DOHH2 (cell line): ENCODE measurements around the gene RHOC.

ENCODE experiments used
- CTCF ChIP-seq: fragments of 200-600 bp; sonication (generic); IDR thresholded peaks from one replicate; pipeline ENCODE4 v1.5.1; 2014; ENCODE audit warnings: antibody characterized with exemption, mild to moderate bottlenecking, low read depth, low read length; ENCODE audit not compliant: poor library complexity, severe bottlenecking
- EZH2phosphoT487 ChIP-seq: fragments of 200-600 bp; sonication (generic); IDR thresholded peaks from 2 replicates; pipeline ENCODE4 v1.6.1; 2017; ENCODE audit warnings: borderline replicate concordance, mild to moderate bottlenecking, antibody characterized with exemption, low read length, moderate library complexity, mixed read lengths

GRCh38 chr1:112693821-112694220 lies 13.1 kb downstream of the RHOC start:
- no peak for TF ChIP-seq CTCF
- TF ChIP-seq EZH2phosphoT487: no peak
